MCF 10A (cell line): Measurements from ENCODE around the gene AGAP1. TPM values are rescaled to one million over a fixed set of nuclear protein-coding genes. Genes with fewer than 3 reads are reported as not detected.

ENCODE experiments used
- BruUV-seq: library from RNA; stranded (reverse); fragments of 400-500 nt; replicated peaks from 2 replicates; lab custom pipeline; 2021; lab: Mats Ljungman, UMichigan
- CTCF ChIA-PET: fragments of 300-600 bp; sonication (Branson Sonifier 250); formaldehyde crosslinking; extraction: SDS; loops from one replicate; lab custom pipeline; 2021; ENCODE audit warnings: antibody characterized with exemption, inconsistent platforms; lab: Yijun Ruan, JAX
- POLR2A ChIA-PET: fragments of 300-600, 350-650 bp; sonication (Branson Sonifier 250); formaldehyde crosslinking; extraction: SDS; loops from one replicate; lab custom pipeline; 2020; ENCODE audit warnings: antibody characterized with exemption, inconsistent platforms; lab: Yijun Ruan, JAX
- DNase-seq: peaks from one replicate; pipeline ENCODE4 v3.0.0-alpha.2; 2018; ENCODE audit not compliant: unreplicated experiment
- H3K27ac Mint-ChIP-seq: one replicate; pipeline ENCODE4 v1.8.0; 2022; ENCODE audit warnings: mild to moderate bottlenecking, low read depth, mixed read lengths; ENCODE audit not compliant: unreplicated experiment
- H3K27me3 Mint-ChIP-seq: one replicate; pipeline ENCODE4 v1.8.0; 2022; ENCODE audit warnings: mixed read lengths; ENCODE audit not compliant: insufficient read depth, unreplicated experiment
- H3K36me3 Mint-ChIP-seq: one replicate; pipeline ENCODE4 v1.8.0; 2022; ENCODE audit warnings: mild to moderate bottlenecking, moderate library complexity, mixed read lengths; ENCODE audit not compliant: insufficient read depth, unreplicated experiment
- H3K4me1 Mint-ChIP-seq: one replicate; pipeline ENCODE4 v1.8.0; 2022; ENCODE audit warnings: mixed read lengths; ENCODE audit not compliant: insufficient read depth, unreplicated experiment
- H3K4me3 Mint-ChIP-seq: one replicate; pipeline ENCODE4 v1.8.0; 2022; ENCODE audit warnings: mild to moderate bottlenecking, moderate library complexity, mixed read lengths; ENCODE audit not compliant: unreplicated experiment
- H3K9me3 Mint-ChIP-seq: one replicate; pipeline ENCODE4 v1.8.0; 2022; ENCODE audit warnings: mixed read lengths; ENCODE audit not compliant: unreplicated experiment
- intact Hi-C: fragments of 100-400 bp; cut with micrococcal nuclease; formaldehyde crosslinking; loops from 2 replicates; pipeline ENCODE4 v1.14.1; 2022
- total RNA-seq: library from RNA; stranded (reverse); gene quantifications from 2 replicates; pipeline ENCODE4 v1.2.3, GENCODE V29; 2022
- TF ChIP-seq, protein P1 (sequence below): fragments of 200-600 bp; IDR thresholded peaks from one replicate; pipeline ENCODE4 v1.8.0; 2022; ENCODE audit warnings: antibody characterized with exemption, mild to moderate bottlenecking; ENCODE audit not compliant: unreplicated experiment

AGAP1 gene
- total RNA-seq, 1 experiment from 2014 or later: 41.3 TPM

DNA sequence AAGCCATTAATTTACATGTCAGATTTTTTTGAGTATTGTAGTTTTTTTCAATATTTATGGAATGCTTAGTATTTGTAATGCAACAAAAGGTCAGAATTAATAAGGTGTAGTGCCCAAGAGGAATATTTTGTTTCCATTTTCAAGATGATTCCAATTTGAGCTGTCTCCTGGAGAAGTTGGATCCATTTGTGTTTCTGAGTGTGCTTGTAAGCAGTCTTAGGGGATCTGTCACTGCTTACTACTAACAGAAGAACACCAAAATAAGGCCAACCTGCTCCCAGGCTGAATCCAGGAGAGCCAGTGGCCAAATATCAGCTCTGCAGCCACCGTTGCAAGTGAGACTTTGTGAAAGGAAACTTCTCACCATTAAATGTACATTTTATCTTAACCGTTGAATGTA, 129.9 kb downstream of the AGAP1 start:
- CTCF ChIA-PET: interaction anchor here (0.8 kb wide), 1 partner anchor 10 kb away, joined by 3 read pairs; no protein-coding TSS in a partner anchor
- Mint-ChIP-seq H3K9me3 (no peaks in the 10 kb centered on the region), H3K4me3 (no peak overlapping the region), H3K27me3 (no peaks in the 10 kb centered on the region), H3K36me3 (no peaks in the 10 kb centered on the region), H3K27ac (no peak overlapping the region), H3K4me1 (no peaks in the 10 kb centered on the region)
- intact Hi-C loops: no loop called here
- DNase-seq: no peak
- POLR2A ChIA-PET: no interaction called here
- TF ChIP-seq, protein P1, sequence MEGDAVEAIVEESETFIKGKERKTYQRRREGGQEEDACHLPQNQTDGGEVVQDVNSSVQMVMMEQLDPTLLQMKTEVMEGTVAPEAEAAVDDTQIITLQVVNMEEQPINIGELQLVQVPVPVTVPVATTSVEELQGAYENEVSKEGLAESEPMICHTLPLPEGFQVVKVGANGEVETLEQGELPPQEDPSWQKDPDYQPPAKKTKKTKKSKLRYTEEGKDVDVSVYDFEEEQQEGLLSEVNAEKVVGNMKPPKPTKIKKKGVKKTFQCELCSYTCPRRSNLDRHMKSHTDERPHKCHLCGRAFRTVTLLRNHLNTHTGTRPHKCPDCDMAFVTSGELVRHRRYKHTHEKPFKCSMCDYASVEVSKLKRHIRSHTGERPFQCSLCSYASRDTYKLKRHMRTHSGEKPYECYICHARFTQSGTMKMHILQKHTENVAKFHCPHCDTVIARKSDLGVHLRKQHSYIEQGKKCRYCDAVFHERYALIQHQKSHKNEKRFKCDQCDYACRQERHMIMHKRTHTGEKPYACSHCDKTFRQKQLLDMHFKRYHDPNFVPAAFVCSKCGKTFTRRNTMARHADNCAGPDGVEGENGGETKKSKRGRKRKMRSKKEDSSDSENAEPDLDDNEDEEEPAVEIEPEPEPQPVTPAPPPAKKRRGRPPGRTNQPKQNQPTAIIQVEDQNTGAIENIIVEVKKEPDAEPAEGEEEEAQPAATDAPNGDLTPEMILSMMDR: no peak
- no TSS peak for BruUV-seq

DNA sequence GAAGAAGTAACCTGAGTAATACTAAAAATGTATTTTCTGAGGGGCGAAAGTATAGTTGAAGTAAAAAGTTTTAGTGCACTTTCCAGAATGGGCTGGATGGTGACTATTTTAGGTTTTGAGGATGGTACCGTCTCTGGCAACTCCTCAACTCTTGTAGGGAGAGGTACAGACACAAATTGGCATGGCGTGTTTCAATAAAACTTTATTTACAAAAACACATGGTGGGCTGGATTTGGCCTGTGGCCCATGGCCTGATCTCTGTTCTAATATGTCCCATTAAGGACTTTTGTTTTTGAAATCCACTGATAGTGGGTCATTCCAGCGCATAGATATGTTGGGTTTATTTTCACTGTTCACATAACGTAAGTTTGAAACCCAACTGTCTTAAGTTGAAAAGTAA, 132.8 kb downstream of the AGAP1 start:
- TF ChIP-seq, protein P1: no peak
- Mint-ChIP-seq H3K36me3 (no peaks in the 10 kb centered on the region), H3K27me3 (no peaks in the 10 kb centered on the region), H3K4me3 (no peak overlapping the region), H3K9me3 (no peaks in the 10 kb centered on the region), H3K4me1 (no peaks in the 10 kb centered on the region), H3K27ac (no peak overlapping the region)
- intact Hi-C loops: no loop called here
- BruUV-seq: no TSS peak
- DNase-seq: no peak
- CTCF ChIA-PET: interaction anchor here (0.6 kb wide), 1 partner anchor 1465 kb away, joined by 5 read pairs; no protein-coding TSS in a partner anchor
- POLR2A ChIA-PET: interaction anchor here (0.6 kb wide), 1 partner anchor 1160 kb away, joined by 3 read pairs; no protein-coding TSS in a partner anchor

DNA sequence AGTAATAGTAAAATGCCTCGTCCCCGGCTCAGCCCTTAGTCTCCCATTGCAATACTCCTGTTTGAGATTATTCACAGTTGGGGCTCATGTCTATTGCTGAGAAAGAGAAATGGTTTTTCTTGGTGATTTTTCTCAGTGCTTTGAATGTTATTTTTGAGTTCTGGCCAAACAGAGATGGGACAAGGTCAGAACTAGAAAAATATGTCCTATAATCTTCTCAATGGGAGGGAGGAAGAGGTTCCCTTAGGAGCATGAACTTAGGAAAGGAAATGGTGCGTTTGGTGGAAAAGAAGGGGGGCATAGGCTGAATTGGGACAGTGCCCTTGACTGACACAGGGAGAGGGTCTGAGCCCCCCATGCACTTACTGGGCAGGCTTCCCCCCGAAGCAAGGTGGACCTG, 133.8 kb downstream of the AGAP1 start:
- H3K27me3 Mint-ChIP-seq: no peaks in the 10 kb centered on the region
- ChIA-PET POLR2A (interaction anchor here (0.7 kb wide), 1 partner anchor 32 kb away, joined by 3 read pairs; no protein-coding TSS in a partner anchor), CTCF (no interaction called here)
- no TSS peak for BruUV-seq
- no peak for DNase-seq
- no peaks in the 10 kb centered on the region for H3K9me3 Mint-ChIP-seq
- no peak overlapping the region for H3K27ac Mint-ChIP-seq
- TF ChIP-seq, protein P1: no peak
- no peaks in the 10 kb centered on the region for H3K36me3 Mint-ChIP-seq
- no peaks in the 10 kb centered on the region for H3K4me1 Mint-ChIP-seq
- intact Hi-C loops: no loop called here
- no peak overlapping the region for H3K4me3 Mint-ChIP-seq

DNA sequence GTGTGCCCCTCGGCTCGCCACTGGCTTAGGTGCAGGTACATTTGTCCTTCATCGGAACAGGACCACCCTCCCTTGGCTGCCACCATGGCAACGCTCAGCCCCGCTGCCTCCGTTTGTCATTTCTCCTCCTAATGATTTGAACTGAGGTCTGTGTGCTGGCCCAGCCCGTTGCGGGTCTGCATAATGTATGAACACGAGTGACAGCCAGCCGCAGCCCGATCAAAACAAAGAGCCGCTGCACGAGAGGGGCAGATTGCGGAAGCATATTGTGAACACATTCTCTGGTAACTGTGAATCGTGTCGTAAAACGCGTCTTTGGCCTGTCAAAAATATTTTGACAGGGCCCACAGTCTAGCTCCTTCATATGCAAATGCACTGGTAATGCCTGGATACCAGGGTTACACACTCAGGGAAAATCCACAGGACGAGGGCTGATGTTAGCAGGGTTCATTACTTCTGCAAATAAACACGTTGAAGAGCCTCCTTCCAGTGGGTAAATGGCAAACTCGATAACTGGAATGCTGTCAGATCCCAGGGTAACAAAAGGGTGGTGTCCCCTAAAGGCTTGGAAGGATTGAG, 137.0 kb downstream of the AGAP1 start:
- no peaks in the 10 kb centered on the region for H3K36me3 Mint-ChIP-seq
- no peak overlapping the region for H3K4me3 Mint-ChIP-seq
- H3K27me3 Mint-ChIP-seq: no peaks in the 10 kb centered on the region
- no peaks in the 10 kb centered on the region for H3K9me3 Mint-ChIP-seq
- no peaks in the 10 kb centered on the region for H3K4me1 Mint-ChIP-seq
- intact Hi-C loops: no loop called here
- TF ChIP-seq, protein P1: no peak
- no peak for DNase-seq
- BruUV-seq: no TSS peak
- H3K27ac Mint-ChIP-seq: no peak overlapping the region
- ChIA-PET CTCF (interaction anchor here (0.6 kb wide), 1 partner anchor 160 kb away, joined by 3 read pairs; no protein-coding TSS in a partner anchor), POLR2A (no interaction called here)
